Loucy (cell line): ENCODE data around the gene BIRC3.

Source experiments
- CTCF ChIP-seq: fragments of 200-600 bp; sonication (generic); conservative IDR thresholded peaks from 2 replicates; pipeline ENCODE4 v1.5.1; 2014; ENCODE audit warnings: mild to moderate bottlenecking, antibody characterized with exemption, low read length
- EZH2phosphoT487 ChIP-seq: fragments of 200-600 bp; IDR thresholded peaks from 2 replicates; pipeline ENCODE4 v1.6.1; 2018; ENCODE audit warnings: antibody characterized with exemption, mild to moderate bottlenecking, moderate library complexity, borderline replicate concordance

- TF ChIP-seq CTCF: no peak
- no peak for TF ChIP-seq EZH2phosphoT487
Measured at GRCh38 chr11:102312667-102313066, 4.6 kb upstream of the BIRC3 start.
